ENCODE results near the gene SORCS1. TPM values are rescaled to one million over a fixed set of nuclear protein-coding genes. Genes with fewer than 3 reads are reported as not detected.

The SORCS1 gene
- total RNA-seq, 1 experiment from 2014 or later = not detected

DNA sequence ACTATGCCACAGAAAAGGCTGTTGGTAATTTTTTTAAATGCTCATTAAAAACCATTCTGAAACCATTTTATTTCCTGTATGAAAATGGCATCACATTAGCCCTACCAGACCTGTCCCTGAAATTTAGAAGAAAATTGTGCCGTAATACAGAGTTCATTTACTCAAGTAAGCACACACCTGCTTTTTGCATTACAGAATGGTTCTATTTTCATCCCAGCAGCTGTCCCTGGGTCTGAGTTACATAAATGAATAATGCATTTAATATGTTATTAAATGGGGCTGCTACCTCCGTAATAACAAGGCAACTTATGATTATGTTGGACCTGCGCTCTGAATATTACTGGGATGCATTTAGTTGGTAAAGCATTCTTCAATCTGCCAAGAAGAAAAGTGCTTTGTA is 508.9 kb downstream of the SORCS1 start:
- ChIA-PET CTCF (no interaction called here), POLR2A (ENCODE audit: unreplicated experiment) (no interaction called here)
- H3K27me3 ChIP-seq (ENCODE audit: insufficient read depth, low read depth) = no peaks in the 10 kb centered on the region
- H3K4me3 ChIP-seq = no peak overlapping the region
- H3F3A ChIP-seq (ENCODE audit: insufficient read depth, low read depth) = no peaks in the 10 kb centered on the region
- H3K79me2 ChIP-seq (ENCODE audit: low read depth) = no peaks in the 10 kb centered on the region
- no peaks in the 10 kb centered on the region for H3K36me3 ChIP-seq (ENCODE audit: low read depth)
- no peaks in the 10 kb centered on the region for H3K9me2 ChIP-seq (ENCODE audit: insufficient read depth)
- TF ChIP-seq EZH2 (IDR thresholded peaks at IDR 0.05; ENCODE audit: low read depth) (no peak), CTCF (conservative IDR thresholded peaks at IDR 0.05) (no peak)
- H3K4me1 ChIP-seq (replicated peaks; ENCODE audit: insufficient read depth) = no peaks in the 10 kb centered on the region
- no peak overlapping the region for H3K4me2 ChIP-seq
- no TSS peak for BruUV-seq (replicated peaks)
- H4K20me1 ChIP-seq (ENCODE audit: insufficient read depth) = no peaks in the 10 kb centered on the region
- H3K9me3 ChIP-seq (ENCODE audit: insufficient read depth, low read depth) = no peaks in the 10 kb centered on the region
- intact Hi-C loops (cut with micrococcal nuclease; ENCODE audit: unreplicated experiment) = no loop called here
- DNase-seq = no peak
- H3K27ac ChIP-seq = no peak overlapping the region
- H2AFZ ChIP-seq = no peak overlapping the region

DNA sequence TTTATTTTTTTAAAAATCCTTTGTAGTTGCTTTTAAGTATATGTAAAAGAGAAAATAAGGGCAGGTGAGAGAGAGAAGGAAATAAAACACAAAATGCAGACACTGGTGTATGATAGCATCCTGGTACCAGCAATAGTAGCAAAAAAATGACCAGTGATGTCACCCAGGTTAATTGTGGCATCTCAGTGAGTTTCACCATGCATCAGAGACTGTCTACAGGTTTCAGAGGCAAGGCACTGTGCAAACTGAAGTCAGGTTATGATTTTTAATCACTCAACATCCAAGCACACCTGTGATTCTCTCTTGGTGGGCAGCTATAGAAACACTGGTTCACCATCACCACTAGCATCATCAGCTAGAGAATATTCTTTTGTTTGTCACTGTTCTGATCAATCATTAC is 509.3 kb downstream of the SORCS1 start:
- H2AFZ ChIP-seq = no peak overlapping the region
- no peak overlapping the region for H3K4me3 ChIP-seq
- no peaks in the 10 kb centered on the region for H3K79me2 ChIP-seq (ENCODE audit: low read depth)
- H3K9me2 ChIP-seq (ENCODE audit: insufficient read depth) = no peaks in the 10 kb centered on the region
- H3K27ac ChIP-seq = no peak overlapping the region
- intact Hi-C loops (cut with micrococcal nuclease; ENCODE audit: unreplicated experiment) = no loop called here
- H3K27me3 ChIP-seq (ENCODE audit: insufficient read depth, low read depth) = no peaks in the 10 kb centered on the region
- ChIA-PET POLR2A (ENCODE audit: unreplicated experiment) (no interaction called here), CTCF (no interaction called here)
- H3K36me3 ChIP-seq (ENCODE audit: low read depth) = no peaks in the 10 kb centered on the region
- no peak for TF ChIP-seq EZH2 (IDR thresholded peaks at IDR 0.05; ENCODE audit: low read depth)
- no peak for TF ChIP-seq CTCF (conservative IDR thresholded peaks at IDR 0.05)
- H3K4me2 ChIP-seq = no peak overlapping the region
- no peaks in the 10 kb centered on the region for H3K4me1 ChIP-seq (replicated peaks; ENCODE audit: insufficient read depth)
- no peaks in the 10 kb centered on the region for H4K20me1 ChIP-seq (ENCODE audit: insufficient read depth)
- BruUV-seq (replicated peaks) = no TSS peak
- DNase-seq = no peak
- no peaks in the 10 kb centered on the region for H3K9me3 ChIP-seq (ENCODE audit: insufficient read depth, low read depth)
- H3F3A ChIP-seq (ENCODE audit: insufficient read depth, low read depth) = no peaks in the 10 kb centered on the region

DNA sequence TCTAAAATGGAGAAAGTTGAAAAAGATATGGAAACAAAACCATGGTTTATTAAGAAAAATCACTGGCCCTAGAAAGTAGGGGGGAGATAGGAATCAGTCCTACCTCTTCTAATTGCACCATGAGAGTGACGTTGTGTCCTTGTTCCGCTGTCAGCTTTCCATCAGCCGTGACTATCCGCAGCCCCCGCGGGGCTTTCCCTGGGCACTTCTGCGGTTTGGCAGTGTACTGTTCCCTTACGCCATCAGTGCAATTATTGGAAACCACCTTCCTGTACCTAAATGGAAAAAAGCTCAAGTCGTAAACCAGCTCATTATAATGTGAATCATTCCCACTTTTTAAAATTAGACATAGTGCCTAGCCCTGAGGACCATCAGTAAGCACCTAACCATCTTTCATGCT is 512.2 kb downstream of the SORCS1 start:
- H3K4me1 ChIP-seq (replicated peaks; ENCODE audit: insufficient read depth) = no peaks in the 10 kb centered on the region
- no peaks in the 10 kb centered on the region for H3F3A ChIP-seq (ENCODE audit: insufficient read depth, low read depth)
- no peak for DNase-seq
- no peaks in the 10 kb centered on the region for H3K79me2 ChIP-seq (ENCODE audit: low read depth)
- no peak overlapping the region for H3K4me3 ChIP-seq
- no peaks in the 10 kb centered on the region for H3K9me2 ChIP-seq (ENCODE audit: insufficient read depth)
- H2AFZ ChIP-seq = no peak overlapping the region
- intact Hi-C loops (cut with micrococcal nuclease; ENCODE audit: unreplicated experiment) = no loop called here
- TF ChIP-seq CTCF (conservative IDR thresholded peaks at IDR 0.05) (no peak), EZH2 (IDR thresholded peaks at IDR 0.05; ENCODE audit: low read depth) (no peak)
- no peaks in the 10 kb centered on the region for H3K27me3 ChIP-seq (ENCODE audit: insufficient read depth, low read depth)
- no peaks in the 10 kb centered on the region for H3K9me3 ChIP-seq (ENCODE audit: insufficient read depth, low read depth)
- H3K36me3 ChIP-seq (ENCODE audit: low read depth) = no peaks in the 10 kb centered on the region
- H4K20me1 ChIP-seq (ENCODE audit: insufficient read depth) = no peaks in the 10 kb centered on the region
- no peak overlapping the region for H3K4me2 ChIP-seq
- no peak overlapping the region for H3K27ac ChIP-seq
- ChIA-PET POLR2A (ENCODE audit: unreplicated experiment) (no interaction called here), CTCF (no interaction called here)
- BruUV-seq (replicated peaks) = no TSS peak

All from PC-9 (cell line).